HG02970 (cell line): ENCODE measurements around the gene CTNNBL1.

Experiments used
- ATAC-seq: cut with Tn5 transposase; IDR thresholded peaks from one replicate; pipeline ENCODE4 v1.9.1; 2021; ENCODE audit warnings: mild to moderate bottlenecking, moderate library complexity, moderate number of reproducible peaks; ENCODE audit not compliant: unreplicated experiment, low FRiP score

The CTNNBL1 gene

DNA sequence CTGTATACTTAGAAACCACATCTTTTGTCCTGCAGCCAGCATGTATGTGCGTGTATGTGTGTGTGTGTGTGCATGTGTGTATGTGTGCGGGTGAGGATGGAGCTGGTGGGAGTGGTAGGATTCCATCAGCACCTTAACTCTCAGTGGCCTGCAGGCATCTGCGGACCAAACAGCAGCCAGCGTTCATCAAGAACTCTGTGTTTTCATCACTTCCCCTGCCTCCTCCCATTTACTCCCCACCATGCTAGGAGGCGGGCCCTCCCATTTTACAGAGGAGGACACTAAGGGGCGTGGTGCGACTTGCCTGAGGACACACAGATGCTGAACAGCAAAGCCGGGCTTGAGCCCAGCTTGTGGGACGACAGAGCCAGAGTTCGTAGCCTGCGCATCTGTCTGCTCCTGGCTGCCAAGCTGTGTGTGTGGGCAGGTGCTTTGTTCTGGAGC is 218.0 kb downstream of the CTNNBL1 start:
- no peak for ATAC-seq

DNA sequence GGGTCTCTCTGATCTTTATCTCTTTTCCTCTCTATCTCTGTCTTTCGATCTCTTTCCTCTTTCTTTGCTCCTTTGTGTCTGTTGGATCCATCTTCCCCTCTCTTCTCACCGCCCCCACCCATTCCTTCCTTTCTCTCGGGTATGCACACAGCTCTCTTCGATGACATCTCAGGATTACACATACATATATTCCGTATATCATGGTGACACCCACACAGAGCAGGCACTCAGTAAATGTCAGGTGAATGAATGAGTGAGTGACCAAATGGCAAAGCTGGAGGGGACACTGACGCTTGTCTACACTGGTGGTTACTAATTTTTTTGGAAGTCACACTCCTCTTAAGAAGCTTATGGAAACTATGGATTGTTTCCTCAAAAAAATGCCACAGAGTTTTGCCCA is 219.0 kb downstream of the CTNNBL1 start:
- no peak for ATAC-seq

DNA sequence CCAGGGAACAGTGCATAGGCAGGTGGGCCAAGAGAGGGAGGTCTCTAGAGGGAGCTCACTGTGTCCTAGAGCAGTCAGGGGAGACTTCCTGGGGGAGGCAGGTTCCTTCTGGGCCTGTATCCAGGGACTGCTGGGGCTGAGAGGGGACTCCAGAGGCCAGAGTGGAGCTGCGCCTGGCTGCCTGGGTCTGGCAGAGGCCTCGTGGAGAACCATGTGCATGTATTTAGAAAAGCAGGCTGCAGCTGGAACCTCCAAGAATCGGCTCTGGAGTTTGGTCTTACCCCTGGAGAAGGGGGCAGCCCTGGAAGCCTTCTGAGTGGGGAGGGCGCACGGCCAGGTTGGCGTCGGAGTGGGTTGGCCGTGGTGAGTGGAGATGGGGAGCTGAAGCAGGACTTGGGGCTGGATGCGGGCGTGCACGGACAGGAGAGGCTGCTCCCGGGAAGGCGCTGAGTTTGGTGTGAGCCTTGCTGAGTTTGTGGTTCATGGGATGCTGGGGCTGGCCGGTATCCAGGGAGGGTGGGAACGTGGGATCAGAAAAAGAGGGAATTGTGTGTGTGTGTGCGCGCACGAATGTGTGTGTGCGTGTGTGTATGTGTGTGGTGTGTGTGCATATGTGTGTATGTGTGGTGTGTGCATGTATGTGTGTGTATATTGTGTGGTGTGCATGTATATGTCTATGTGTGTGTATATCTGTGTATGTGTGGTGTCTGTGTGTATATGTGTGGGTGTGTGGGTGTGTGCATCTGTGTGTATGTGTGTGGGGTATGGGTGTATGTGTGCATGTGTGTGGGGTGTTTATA is 219.9 kb downstream of the CTNNBL1 start:
- ATAC-seq, result no peak

DNA sequence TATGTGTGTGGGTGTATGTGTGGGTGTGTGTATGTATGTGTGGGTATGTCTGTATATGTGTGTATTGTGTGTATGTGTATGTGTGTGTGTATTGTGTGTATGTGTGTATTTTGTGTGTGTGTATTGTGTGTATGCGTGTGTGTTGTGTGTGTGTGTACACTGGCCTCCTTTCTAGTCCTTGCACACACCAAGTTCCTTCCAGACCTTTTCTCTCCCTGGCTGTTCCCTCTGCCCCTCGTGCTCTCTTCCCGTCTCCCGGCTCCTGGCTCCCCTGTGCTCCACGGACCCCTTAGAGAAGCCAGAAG is 220.5 kb downstream of the CTNNBL1 start:
- ATAC-seq, result no peak

DNA sequence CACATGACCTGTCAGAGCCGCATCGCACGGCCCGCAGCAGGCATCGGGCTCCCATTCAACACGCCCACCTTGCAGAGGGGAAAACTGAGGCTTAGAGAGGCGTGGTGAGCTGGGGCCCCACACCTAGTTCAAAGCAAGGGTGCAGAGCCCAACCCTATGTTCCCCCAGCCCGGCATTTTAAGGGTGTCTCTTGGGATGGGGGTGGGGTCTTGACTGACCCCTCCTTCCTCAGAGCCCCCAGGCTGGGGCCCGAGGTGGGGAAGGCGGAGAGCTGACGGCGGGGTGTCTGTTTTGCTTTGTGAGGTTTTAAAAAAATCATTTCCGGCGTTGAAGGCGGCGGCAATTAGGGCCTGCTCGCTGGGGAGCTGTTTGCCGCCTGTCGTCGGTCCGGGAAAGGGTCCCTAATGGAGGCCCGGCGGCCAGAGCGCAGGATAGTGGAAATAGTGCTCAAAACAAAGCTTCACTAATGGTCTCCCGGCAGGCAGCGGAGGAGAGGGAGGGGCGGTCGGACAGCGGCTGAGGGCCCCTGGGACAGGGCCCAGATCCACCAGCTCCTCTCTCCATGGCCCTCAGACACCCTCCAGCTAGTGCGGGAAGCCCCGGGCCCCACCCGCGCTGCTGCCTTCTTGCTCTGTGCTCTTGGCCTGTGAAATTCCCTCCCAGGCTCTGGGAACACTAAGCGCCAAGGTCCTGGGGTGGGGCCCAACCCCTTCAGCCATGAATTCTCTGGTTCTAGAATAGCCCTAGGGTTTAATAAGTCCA is 221.0 kb downstream of the CTNNBL1 start:
- ATAC-seq, result no peak

DNA sequence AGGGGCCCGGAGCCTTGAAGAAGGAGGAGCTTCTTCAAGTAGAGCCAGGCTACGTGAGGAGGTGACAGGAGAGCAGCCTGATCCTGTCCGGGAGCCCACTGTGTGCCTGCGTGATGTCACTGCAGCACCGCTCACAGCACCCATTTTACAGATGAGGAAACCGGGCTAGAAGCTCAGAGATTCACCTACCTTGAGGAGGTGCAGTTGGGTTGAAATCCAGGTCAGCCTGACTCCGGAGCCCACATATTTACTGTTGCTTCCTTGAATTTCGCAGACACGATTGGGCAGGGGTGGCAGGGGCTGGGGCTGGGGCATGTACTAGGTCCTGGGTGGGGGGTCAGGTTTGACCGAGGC is 221.6 kb downstream of the CTNNBL1 start:
- no peak for ATAC-seq

DNA sequence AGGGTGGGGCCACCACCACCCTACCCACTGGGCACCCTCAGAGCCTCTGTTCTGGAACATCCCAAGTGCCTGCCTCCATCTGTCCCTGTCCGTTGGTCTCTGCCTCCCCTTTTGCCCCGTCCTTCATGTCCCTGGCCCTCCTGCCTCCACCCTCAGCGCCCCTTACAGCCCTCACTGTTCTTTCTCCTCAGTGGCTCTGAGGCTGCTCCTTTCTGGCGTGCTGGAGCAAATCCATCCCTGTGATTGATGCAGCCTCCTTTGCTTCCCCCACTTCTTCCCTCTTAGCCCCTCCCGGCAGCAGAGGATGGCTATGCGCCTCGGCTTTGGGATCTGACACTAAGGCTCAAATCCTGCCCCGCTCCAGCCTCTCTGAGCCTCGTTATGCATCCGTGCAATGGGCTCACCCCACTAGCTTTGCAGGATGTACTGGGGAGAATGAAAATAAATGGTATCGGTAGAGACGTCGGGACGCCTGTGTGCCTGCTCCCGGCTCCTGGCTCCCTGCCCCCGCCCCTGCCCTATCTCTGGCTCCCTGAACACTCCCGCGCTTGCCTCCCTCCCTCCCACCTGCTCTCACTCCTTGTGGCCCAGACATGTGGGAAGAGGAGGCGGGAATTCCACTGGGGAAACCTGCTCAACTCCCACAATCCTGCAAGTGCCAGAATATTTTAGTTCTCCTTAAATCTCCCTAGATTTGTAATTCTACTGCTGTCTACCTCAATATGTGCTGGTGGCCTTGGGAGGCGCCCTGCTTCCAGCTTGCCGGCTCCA is 222.2 kb downstream of the CTNNBL1 start:
- no peak for ATAC-seq

DNA sequence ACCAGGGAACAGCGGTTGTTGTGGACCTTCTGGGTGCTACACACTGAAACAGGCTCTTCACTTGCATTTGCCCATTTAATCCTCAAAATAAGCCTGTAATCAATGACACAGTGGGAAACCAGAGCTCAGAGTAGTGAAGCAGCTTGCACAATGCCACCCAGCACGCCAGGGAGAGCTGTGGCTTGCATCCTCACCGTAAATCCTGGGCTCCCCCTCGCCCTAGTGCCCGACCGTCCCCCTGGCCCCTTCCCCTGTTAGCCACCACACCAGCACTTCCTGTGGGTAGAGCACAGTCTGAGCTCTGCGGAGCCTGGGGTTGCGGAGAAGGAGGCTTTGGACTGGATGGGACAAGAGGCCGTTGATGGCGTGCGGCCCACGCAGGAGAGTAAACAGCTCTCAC is 223.6 kb downstream of the CTNNBL1 start:
- ATAC-seq, result no peak

DNA sequence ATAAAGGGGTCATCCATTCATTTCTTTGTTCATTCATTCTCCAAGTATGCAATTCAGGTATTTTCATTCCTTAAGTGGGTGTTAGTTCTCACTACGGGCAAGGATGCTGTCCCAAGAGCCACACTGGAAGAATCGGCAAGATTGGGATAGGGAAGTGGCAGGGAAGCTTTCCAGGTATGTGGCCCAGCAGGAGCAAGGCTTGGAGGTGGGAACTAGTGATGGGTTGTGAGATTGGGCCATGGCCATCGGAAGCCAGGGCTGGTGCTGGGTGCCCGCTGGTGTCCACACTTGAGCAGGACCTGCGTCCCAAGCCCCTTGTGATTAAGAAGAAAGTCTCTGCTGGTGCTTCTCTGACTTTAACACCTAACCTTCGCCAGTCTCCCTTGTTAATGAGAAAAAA is 224.2 kb downstream of the CTNNBL1 start:
- ATAC-seq, result no peak

DNA sequence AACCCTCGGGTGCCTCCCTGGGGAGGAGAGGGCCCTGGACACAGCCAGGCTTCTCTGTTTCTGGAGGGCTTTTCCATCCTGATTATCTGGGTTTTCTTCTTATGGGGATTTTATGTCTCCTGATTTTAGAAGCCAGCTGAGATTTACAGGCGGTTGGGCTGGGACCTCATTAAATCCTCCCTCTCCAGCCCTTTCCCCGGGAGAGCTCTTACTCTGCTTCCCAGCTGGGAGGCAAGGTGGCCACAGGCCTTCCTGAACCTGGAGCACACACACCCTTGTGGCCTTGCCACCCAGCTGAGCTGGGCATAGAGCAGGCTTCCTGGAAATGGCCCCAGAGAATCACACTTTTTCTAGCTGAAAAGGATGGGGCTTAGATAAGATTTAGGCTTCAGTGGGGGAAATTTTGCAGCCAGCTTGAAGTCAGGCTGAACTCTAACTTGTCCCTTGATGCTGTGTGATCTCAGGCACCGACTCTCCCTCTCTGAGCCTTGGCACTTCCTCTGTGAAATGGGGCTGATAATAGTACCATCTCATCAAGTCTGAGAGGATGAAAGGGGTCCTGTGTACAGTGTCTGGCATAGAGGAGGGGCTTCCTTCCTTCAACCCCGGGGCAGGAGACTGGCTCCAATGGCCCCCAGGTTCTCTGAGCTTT is 225.7 kb downstream of the CTNNBL1 start:
- no peak for ATAC-seq

DNA sequence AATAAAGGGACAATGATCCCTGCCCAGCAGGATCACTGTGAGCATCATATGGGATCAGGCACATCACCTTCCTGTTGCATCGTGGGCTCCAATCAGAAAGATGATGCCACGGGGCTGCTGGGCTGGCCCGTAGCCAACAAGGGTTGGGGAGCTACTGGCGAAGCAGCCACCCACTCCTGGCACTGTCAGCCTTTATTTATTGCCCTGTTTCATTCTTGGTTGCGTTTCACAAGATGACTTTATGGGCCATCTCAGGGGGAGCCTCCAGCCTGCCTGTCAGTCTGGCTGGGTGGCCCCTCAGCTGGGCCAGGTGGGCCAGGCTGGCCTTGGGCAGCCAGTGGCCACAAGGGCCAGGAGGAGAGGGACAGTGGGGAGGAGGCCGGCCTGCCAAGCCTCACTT is 226.4 kb downstream of the CTNNBL1 start:
- no peak for ATAC-seq

DNA sequence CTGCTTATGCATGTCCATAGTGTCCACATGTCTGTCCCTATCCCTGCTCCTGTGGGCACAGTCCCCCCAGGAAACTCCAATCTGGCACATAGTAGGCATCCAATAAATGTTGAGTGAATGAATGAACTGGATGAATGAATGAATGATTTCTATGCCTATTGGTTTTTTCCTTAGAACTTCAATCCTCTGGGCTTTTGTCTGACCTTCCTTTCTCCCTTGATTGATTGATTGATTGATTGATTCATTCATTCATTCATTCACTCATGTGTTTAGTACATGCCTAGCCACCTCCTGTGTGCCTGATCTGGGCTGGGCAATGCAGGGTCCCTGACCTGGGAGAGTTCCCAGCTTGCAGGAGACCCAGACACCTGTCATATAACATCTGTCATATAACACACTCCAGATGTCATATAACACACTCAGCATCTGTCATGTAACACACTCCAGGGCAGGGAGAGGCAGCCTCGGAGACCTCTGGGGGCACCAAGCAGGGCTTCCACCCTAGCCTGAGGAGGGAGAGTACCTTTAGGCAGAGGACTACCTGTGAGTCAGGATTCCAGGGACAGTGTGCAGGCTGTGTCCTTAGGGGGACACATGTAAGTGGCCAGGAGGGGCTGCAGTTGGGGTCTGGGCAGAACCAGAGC is 227.0 kb downstream of the CTNNBL1 start:
- ATAC-seq, result no peak

DNA sequence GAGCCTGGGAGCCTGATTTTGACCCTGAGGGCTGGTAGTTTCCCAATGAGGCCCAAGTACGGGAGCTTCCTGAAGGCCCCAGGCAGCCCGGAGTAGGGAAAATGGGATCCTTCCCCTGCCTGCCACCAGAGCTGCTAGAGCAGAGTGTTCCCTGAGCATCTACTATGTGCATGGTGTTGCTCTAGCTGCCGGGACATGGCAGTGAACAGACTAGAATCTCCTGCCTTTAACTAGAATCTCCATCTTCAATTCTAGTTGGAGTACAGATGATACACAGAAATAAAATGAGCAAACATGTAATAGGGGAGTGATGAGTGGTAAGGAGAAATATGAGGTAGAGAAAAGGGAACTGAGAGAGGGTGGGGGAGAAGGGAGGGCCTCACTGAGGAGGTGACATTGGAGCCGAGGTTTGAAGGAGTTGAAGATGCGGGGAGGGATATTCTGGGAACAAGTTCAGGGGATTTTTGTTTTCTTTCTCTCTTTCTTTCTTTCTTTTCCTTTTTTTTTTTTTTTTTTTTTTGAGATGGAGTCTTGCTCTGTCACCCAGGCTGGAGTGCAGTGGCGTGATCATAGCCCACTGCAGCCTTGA is 227.6 kb downstream of the CTNNBL1 start:
- ATAC-seq, result no peak
